HG03565 (cell line): Measurements from ENCODE around the gene ADAT3.

Experiments
- ATAC-seq: cut with Tn5 transposase; IDR thresholded peaks from one replicate; pipeline ENCODE4 v1.9.1; 2021; ENCODE audit warnings: mild to moderate bottlenecking, moderate library complexity; ENCODE audit not compliant: unreplicated experiment

The ADAT3 gene

DNA sequence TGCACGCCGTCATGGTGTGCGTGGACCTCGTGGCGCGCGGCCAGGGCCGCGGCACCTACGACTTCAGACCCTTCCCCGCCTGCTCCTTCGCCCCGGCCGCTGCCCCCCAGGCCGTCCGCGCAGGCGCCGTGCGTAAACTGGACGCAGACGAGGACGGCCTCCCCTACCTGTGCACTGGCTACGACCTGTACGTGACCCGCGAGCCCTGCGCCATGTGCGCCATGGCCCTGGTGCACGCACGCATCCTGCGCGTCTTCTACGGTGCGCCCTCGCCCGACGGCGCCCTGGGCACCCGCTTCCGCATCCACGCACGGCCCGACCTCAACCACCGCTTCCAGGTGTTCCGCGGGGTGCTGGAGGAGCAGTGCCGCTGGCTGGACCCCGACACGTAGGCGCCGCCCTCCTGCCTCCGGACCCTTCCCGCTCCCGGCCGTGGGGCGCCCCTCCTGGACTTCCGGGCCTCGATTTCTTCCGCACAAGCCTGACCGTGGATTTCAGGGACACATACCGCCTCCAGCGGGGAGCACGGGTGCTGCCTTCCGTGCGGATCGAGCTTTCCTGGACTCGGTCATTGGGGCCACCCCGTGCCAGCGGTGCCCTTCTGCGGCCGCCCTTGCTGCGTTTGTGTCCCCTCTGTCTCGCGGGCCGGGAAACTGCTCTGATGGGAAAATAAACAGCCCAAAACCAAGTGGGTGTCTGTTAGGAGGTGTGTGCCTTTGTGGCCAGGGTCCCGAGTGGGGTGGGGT is 7.7 kb downstream of the ADAT3 start:
- no peak for ATAC-seq

- ATAC-seq = no peak
These were observed 8.8 kb downstream of the ADAT3 start for GRCh38 chr19:1913781-1914577.

DNA sequence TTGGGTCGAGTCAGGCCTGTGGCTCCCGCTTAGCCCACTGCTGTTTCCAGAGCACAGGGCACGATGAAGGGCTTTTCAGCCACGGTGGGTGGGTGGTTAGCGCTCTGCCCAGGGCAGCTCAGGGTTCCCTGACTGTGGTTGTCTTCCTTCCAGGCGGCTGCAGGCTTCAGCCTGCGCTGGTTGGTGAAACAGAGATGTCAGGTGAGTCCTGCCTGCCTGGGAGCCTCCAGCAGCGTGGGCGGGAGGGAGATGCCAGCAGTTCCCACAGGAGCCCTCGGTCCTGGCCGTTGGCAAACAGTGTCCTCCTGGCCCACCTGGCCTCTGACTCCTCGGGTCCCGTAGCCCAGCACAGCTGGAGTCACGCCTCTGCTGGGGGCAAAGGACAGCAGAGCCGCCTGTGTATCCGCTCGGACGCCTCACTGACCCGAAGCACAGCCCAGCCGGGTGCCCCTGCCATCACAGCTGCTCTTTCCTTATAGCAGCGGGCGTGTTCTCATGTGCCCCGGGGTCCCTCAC is 9.7 kb downstream of the ADAT3 start:
- ATAC-seq = no peak

DNA sequence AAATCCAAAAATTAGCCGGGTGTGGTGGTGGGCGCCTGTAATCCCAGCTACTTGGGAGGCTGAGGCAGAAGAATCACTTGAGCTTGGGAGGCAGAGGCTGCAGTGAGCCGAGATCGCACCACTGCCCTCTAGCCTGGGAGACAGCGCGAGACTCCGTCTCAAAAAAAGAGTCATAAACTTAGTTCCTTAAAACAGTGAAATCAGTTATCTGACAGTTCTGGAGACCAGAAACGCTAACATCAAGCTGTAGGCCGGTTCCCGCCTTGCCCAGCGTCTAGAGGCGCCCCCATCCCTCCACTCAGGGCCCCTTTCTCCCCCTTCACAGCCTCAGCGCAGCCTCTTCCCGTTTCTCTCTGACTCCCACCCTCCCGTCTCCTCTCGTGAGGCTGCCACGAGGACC is 11.9 kb downstream of the ADAT3 start:
- ATAC-seq = no peak

GRCh38 chr19:1917926-1918325 is 12.7 kb downstream of the ADAT3 start:
- ATAC-seq = no peak

- no peak for ATAC-seq
These were observed 13.8 kb downstream of the ADAT3 start for GRCh38 chr19:1918975-1919374.

DNA sequence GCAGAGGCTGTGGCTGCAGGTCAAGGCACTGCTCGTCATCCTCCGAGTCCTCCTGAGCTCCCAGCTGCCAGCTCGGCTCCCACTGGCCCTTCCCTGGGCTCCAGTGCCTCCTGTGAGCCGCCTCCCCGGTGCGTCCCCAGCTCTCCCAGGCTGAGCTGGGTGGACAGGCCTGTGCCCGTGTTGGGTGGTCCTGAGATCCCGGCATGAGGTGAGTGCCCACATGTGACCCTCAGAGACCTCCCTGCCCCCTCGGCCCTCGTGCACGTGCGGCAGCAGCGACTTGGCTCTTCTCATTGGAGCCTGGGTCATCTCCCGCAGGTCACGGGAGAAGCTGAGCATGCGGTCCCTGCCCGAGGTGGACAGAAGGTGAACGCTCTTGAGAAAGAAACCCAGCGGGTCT is 15.4 kb downstream of the ADAT3 start:
- no peak for ATAC-seq

DNA sequence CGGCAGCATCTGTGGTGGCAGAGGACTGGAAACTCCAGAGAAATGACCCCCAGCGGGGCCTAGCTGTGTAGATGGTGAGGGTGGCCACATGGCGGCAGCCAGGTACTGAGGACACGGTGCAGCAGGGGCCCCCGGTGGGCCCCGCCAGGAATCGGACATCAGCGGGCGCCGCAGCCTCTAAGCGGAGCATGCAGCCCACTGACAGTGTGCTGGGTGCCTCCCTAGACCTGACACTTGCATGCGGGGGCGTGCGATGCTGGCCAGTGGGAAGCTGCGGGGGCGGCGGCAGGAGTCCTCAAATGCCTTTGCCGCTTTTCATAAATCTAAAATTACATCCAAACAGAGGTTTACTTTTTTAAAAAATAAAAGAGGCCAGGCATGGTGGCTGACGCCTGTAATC is 16.1 kb downstream of the ADAT3 start:
- no peak for ATAC-seq

GRCh38 chr19:1921825-1922224 is 16.6 kb downstream of the ADAT3 start:
- ATAC-seq = no peak

GRCh38 chr19:1922803-1923202 is 17.6 kb downstream of the ADAT3 start:
- ATAC-seq = no peak

GRCh38 chr19:1923319-1923718 is 18.1 kb downstream of the ADAT3 start:
- no peak for ATAC-seq

DNA sequence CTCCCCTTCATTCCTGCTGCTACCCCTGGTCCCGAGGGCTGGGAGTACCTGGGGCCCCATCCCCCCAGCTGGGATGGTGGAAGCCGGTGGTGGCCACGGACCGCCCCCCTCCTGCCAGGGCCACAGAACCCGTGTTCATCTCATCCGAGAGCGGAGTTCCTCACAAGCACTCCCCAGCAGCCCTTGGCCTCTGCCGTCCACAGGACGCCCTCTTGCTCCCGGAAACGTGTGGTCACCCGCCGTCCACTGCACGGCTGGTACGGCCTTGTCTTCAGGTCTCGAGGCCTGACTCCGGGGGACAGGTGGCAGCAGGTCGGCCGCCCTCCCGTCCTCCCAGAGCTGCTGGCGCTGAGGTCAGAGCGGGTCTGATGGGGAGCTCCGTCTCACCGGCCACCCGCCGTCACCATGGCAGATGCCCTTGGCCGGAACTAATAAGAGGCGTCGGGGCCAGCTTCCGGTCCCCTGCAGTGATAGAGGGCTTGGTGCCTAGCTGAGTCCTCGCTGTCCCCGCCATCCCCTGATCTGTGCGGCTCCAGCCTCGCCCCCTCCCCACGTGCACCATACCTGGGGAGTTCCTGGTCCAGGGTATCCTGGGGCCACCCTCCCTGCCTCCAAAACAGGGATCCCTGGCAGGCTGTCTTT is 19.2 kb downstream of the ADAT3 start:
- no peak for ATAC-seq

DNA sequence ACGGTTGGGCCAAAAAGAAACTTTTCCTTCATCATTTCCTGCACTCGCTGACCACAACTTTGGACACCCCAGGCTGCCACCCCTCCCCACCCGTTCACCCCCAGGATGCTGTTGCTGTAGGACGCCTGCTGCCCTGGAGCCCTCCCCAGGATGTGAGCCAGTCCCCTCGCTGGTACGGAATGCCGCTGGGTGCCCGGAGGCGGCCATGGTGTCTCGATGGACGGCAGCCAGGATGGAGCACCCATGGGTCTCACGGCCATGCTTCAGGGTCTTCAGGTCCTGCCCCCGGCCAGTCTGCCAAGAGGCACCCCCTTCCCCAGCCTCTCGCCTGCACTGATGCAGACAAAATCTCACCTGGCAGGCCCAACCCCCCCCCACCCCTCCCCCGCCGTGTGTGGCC is 20.3 kb downstream of the ADAT3 start:
- ATAC-seq = no peak

GRCh38 chr19:1929021-1929742 is 24.0 kb downstream of the ADAT3 start:
- no peak for ATAC-seq

DNA sequence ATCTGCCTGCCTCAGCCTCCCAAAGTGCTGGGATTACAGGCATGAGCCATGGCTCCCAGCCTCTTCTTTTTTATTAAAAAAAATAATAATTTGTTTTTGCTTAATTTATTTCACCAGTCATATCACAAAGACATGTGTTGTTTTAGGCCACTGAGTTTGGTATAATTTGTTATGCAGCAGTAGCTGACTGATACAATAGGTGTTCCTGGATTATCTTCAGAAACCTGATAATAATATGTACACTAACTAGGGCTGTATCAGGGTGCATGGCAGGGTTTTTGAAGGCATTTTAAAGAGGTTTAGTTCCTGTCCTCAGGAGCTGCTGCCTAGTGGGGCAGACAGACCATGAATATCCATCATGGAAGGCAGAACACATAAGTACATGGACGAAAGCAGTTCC is 26.2 kb downstream of the ADAT3 start:
- ATAC-seq = no peak

DNA sequence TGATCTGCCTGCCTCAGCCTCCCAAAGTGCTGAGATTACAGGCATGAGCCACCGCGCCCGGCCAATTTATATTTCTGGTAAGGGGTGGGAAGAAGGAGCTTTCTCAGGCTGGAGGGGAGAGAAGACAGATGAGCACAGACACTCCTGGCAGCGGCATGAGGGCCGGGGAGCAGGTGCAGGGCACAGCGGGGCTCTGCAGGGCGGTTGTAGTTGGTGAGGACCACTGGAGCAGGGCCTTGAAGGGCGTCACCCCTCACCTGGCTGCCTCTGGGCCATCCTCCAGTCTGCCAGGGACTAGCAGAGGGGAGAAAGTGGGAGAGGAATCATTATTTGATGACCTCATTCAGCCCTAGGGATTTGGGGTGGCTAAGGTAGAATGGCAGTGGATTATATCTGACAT is 27.2 kb downstream of the ADAT3 start:
- ATAC-seq = no peak

DNA sequence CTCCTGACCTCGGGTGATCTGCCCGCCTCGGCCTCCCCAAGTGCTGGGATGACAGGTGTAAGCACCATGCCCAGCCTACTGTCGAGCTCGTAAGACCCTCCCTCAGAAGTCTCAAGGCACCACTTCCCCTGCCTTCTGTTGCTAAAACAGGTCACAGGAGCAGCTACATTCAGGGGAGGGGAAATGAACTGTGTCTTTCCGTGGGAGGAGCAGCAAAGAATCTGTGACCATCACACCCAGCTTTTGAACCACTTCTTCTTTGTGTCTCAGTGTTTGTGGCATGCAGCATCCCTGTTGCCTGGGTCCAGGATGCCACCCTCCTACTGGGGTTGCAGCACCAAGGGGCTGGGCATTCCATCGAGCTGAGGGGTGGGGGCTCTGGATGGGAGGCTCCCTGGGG is 28.0 kb downstream of the ADAT3 start:
- ATAC-seq = no peak

DNA sequence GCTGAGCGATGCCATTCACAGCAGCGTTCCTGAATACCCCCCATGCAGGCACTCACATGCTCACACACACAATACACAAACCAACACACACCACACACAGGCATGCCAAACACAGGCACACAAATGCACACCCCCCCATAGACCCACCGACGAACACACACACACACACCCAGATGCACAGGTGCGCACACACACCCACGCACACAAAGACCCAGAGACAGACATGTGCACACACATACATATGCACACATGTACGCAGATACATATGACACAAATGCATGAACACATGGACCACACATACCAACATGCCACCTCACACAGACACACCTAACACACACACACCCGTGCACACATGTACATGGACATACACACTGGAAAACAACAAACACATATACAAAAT is 28.7 kb downstream of the ADAT3 start:
- no peak for ATAC-seq

GRCh38 chr19:1935484-1936208 is 30.4 kb downstream of the ADAT3 start:
- no peak for ATAC-seq

DNA sequence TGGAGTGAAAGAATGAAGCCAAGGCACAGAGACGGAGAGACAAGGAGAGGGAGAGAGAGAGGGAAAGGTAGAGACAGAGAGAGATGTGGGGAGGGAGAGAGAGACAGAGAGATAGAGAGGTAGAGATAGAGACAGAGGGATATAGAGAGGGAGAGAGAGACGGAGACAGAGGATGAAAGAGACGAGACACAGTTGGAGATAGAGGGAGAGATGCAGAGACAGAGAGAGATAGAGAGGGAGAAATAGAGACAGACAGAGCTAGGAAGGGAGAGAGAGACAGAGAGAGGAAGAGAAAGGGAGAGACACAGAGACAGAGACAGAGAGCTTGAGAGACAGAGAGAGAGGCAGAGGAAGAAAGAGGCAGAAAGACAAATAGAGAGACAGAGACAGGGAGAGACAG is 31.2 kb downstream of the ADAT3 start:
- ATAC-seq = no peak
